ENCODE data around the gene TNPO1.
"Not testable (repeated sequence)": the region's sequence is repeated elsewhere in the genome, so short reads cannot be mapped to it uniquely, and the experiment has no call there.

Gene TNPO1

DNA sequence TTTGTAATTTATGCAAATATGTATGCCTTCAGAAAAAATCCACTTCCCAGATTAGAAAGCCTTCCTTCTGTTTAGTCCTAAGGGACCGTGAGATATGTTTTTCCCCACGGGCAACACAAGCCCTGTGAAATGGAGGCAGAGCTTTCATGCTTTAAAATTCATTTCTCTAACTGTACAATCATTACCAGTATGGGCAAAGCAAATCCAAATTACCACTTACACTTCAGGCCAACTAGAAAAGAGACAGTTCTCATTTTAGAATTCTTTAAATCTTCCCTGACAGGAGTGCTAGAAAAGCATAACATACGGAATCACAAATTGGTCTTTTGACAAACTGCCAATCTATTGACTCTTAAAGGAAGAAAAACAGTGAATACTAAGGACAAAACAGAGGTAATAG, 20.5 kb upstream of the TNPO1 start:
- Histone ChIP-seq H3K27me3 (ENCODE audit: control insufficient read depth, insufficient read depth, low read length) (no peaks in the 10 kb centered on the region), H3K36me3 (ENCODE audit: control insufficient read depth, insufficient read depth, low read length) (no peaks in the 10 kb centered on the region)

DNA sequence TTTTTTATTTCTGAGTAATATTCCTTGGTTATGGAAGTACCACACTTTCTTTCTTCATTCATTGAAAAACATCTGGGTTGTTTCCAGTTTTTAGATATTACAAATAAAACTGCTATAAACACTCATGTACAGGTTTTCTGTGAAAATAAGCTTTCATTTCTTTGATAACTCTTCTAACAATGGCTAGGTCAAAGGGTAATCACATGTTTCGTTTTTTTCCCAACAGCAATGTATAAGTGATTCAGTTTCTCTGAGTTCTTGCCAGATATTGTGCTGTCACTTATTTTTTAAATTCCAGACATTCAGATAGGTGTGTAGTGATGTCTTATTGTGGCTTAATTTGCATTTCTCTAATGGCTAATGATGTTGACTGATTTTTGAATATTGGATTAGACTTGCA, 16.7 kb upstream of the TNPO1 start:
- Histone ChIP-seq H3K27me3 (ENCODE audit: control insufficient read depth, insufficient read depth, low read length) (no peaks in the 10 kb centered on the region), H3K27ac (ENCODE audit: low read depth, low read length) (no peak overlapping the region), H3K36me3 (ENCODE audit: control insufficient read depth, insufficient read depth, low read length) (no peaks in the 10 kb centered on the region), H3K4me3 (ENCODE audit: low read length) (no peak overlapping the region), H3K4me1 (ENCODE audit: control insufficient read depth, insufficient read depth, low read length) (no peaks in the 10 kb centered on the region), H3K9ac (ENCODE audit: low read length) (no peak overlapping the region)

More for the DNA sequence above, 20.5 kb upstream of the TNPO1 start:
- no peak overlapping the region for H3K4me3 ChIP-seq (ENCODE audit: low read length)
- H3K4me1 ChIP-seq (ENCODE audit: control insufficient read depth, insufficient read depth, low read length), result no peaks in the 10 kb centered on the region
- H3K9ac ChIP-seq (ENCODE audit: low read length), result no peak overlapping the region
- H3K27ac ChIP-seq (ENCODE audit: low read depth, low read length), result no peak overlapping the region

DNA sequence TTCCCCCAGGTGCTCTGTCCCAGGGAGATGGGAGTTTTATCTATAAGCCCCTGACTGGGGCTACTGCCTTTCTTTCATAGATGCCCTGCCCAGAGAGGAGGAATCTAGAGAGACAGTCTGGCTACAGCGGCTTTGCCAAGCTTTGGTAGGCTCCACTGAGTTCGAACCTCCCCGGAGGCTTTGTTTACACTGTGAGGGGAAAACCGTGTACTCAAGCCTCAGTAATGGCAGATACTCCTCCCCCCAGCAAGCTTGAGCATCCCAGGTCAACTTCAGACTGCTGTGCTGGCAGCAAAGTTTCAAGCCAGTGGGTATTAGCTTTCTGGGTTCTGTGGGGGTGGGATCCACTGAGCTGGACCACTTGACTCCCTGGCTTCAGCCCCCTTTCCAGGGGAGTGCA, 7.8 kb upstream of the TNPO1 start:
- H3K4me1 ChIP-seq (ENCODE audit: control insufficient read depth, insufficient read depth, low read length); H3K36me3 ChIP-seq (ENCODE audit: control insufficient read depth, insufficient read depth, low read length); H3K4me3 ChIP-seq (ENCODE audit: low read length); H3K27me3 ChIP-seq (ENCODE audit: control insufficient read depth, insufficient read depth, low read length); H3K9ac ChIP-seq (ENCODE audit: low read length); H3K27ac ChIP-seq (ENCODE audit: low read depth, low read length): not testable (repeated sequence)

DNA sequence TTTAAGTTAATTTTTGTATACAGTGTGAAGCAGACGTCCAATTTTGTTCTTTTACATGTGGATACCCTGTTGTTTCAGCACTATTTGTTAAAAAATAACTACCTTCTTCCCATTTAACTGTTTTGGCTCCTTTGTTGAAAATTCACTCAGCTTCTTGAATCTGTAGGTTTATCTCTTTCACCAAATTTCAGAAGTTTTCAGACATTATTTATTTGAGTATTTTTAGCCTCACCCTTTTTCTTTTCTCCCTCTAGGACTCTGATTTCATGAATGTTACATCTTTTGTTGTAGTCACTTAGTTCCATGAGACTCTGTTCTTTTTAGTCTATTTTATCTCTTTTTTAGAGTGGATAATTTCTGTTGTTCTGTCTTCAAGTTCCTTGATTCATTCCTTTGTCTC, 4.6 kb upstream of the TNPO1 start:
- Histone ChIP-seq H3K9ac (ENCODE audit: low read length) (no peak overlapping the region), H3K36me3 (ENCODE audit: control insufficient read depth, insufficient read depth, low read length) (no peaks in the 10 kb centered on the region), H3K4me3 (ENCODE audit: low read length) (no peak overlapping the region), H3K27me3 (ENCODE audit: control insufficient read depth, insufficient read depth, low read length) (no peaks in the 10 kb centered on the region), H3K4me1 (ENCODE audit: control insufficient read depth, insufficient read depth, low read length) (peaks cover 5% of the 10 kb centered on the region), H3K27ac (ENCODE audit: low read depth, low read length) (no peak overlapping the region)

DNA sequence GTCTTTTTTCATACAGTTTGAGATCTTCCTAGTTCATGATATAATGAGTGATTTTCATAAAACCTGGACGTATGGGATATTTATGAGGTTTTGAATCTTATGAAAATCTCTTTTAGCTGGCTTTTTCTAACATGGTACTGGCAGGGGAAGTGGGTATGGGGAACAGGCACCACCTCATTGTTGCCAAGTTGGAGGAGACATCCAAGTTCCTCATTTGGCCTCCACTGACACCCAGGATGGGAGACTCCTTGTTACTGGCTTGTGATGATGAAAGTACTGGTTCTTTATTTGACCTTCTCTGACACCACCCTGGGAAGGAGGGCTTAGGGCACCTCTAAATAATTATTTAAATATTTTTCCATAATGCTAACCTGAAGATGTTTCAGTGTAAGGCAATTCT, 4.0 kb upstream of the TNPO1 start:
- H3K4me1 ChIP-seq (ENCODE audit: control insufficient read depth, insufficient read depth, low read length), result peaks cover 5% of the 10 kb centered on the region
- H3K27ac ChIP-seq (ENCODE audit: low read depth, low read length), result no peak overlapping the region
- no peaks in the 10 kb centered on the region for H3K27me3 ChIP-seq (ENCODE audit: control insufficient read depth, insufficient read depth, low read length)
- H3K36me3 ChIP-seq (ENCODE audit: control insufficient read depth, insufficient read depth, low read length), result no peaks in the 10 kb centered on the region
- H3K4me3 ChIP-seq (ENCODE audit: low read length), result no peak overlapping the region
- H3K9ac ChIP-seq (ENCODE audit: low read length), result no peak overlapping the region

DNA sequence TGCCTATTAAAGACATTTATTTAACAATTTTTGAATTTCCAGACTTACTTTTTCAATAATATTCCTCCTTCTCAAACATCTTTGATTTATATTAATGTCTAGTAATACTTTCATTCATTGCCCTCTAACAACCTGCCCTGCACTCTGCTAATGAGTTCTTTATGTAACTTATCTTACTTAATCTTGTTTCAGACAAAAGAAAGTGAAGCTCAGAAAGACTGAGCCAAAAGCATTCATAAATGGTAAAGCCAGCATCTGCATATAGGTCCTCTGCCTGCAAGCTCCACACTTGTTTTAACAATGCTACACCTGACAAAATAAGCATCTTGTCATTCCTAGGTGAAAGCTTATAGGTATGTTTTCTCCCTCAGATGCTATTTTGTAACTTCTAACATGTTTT, 2.4 kb upstream of the TNPO1 start:
- Histone ChIP-seq H3K4me3 (ENCODE audit: low read length) (no peak overlapping the region), H3K4me1 (ENCODE audit: control insufficient read depth, insufficient read depth, low read length) (peaks cover 18% of the 10 kb centered on the region), H3K27ac (ENCODE audit: low read depth, low read length) (no peak overlapping the region), H3K9ac (ENCODE audit: low read length) (no peak overlapping the region), H3K36me3 (ENCODE audit: control insufficient read depth, insufficient read depth, low read length) (no peaks in the 10 kb centered on the region), H3K27me3 (ENCODE audit: control insufficient read depth, insufficient read depth, low read length) (no peaks in the 10 kb centered on the region)

DNA sequence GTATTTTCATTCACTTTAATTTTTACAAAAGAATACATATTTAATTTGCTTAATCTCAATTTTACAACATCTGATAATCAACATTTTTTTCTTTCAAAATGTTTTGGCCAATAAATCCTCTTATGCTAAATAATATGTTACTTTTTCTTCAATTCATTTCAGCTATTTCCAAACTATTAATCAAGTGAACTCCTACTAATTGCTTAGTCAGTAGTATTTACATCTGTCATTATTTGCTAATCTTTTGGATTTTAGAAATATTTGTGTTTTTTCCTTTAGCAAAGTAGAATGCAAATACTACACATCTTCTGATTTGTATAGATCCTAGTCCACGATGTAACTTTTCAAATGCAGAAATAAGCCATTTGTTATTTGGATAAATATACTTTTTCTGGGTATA, 1.6 kb upstream of the TNPO1 start:
- Histone ChIP-seq H3K27me3 (ENCODE audit: control insufficient read depth, insufficient read depth, low read length) (no peaks in the 10 kb centered on the region), H3K4me1 (ENCODE audit: control insufficient read depth, insufficient read depth, low read length) (peaks cover 19% of the 10 kb centered on the region), H3K36me3 (ENCODE audit: control insufficient read depth, insufficient read depth, low read length) (no peaks in the 10 kb centered on the region), H3K27ac (ENCODE audit: low read depth, low read length) (no peak overlapping the region), H3K4me3 (ENCODE audit: low read length) (no peak overlapping the region), H3K9ac (ENCODE audit: low read length) (no peak overlapping the region)

DNA sequence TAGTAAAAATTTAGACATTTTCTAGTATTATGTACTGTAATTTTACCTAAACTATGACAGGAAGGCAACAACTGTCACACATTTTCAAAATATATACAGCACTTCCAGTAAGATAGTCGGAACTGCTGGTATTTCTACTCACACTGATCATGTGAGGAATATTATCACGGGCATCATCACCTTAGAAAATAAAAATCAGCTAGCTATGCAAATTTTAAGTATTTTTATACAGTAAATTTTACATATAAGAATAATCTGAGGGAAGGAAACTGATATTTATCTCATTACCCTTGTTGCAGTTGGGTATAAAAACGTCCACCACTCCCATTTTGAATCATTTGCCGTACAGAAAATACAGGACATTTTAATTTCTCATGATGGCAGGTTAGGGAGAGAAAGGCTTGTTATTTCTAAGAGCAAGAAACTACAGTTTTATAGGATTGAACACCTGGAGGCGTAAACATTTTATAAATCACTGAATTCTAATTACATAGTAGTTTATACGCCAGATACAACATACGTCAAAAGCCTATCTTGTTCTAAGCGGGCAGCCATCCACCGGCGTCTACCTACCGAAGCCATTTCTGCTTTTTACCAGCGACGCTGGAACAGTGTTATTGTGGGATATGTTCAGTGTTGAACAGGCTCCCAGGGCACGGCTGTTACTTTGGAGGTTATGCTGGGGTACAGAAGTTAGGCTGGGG, 729 bp upstream of the TNPO1 start:
- Histone ChIP-seq H3K27ac (ENCODE audit: low read depth, low read length) (peak overlapping the region; percentile 97), H3K4me1 (ENCODE audit: control insufficient read depth, insufficient read depth, low read length) (peaks cover 19% of the 10 kb centered on the region), H3K36me3 (ENCODE audit: control insufficient read depth, insufficient read depth, low read length) (no peaks in the 10 kb centered on the region), H3K9ac (ENCODE audit: low read length) (peak overlapping the region; percentile 89), H3K27me3 (ENCODE audit: control insufficient read depth, insufficient read depth, low read length) (no peaks in the 10 kb centered on the region), H3K4me3 (ENCODE audit: low read length) (peak overlapping the region; percentile 95)

DNA sequence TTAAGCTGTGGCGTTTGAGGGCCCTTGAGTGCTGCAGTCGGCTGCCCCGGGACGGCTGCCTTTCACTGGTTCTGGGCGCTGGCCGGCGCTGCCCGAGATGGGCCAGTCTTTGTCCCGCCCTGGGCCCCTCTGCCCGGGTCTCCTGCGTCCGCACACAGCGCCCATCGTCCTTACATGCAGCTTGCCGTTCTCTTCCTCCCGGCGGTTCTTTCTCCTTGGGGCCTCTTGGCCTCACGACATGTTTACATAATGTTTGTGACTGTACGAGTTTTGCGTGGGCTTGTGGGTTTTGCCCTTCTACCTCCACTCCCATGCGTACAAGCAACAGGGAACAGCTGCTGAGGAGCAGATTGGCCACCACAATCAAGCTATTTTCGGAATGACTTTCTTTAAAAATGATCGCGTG, 618 bp downstream of the TNPO1 start:
- H3K27ac ChIP-seq (ENCODE audit: low read depth, low read length), result peak overlapping the region; percentile 97
- no peaks in the 10 kb centered on the region for H3K36me3 ChIP-seq (ENCODE audit: control insufficient read depth, insufficient read depth, low read length)
- H3K9ac ChIP-seq (ENCODE audit: low read length), result peak overlapping the region; percentile 84
- H3K4me3 ChIP-seq (ENCODE audit: low read length), result peak overlapping the region; percentile 95
- H3K27me3 ChIP-seq (ENCODE audit: control insufficient read depth, insufficient read depth, low read length), result no peaks in the 10 kb centered on the region
- peaks cover 19% of the 10 kb centered on the region for H3K4me1 ChIP-seq (ENCODE audit: control insufficient read depth, insufficient read depth, low read length)

DNA sequence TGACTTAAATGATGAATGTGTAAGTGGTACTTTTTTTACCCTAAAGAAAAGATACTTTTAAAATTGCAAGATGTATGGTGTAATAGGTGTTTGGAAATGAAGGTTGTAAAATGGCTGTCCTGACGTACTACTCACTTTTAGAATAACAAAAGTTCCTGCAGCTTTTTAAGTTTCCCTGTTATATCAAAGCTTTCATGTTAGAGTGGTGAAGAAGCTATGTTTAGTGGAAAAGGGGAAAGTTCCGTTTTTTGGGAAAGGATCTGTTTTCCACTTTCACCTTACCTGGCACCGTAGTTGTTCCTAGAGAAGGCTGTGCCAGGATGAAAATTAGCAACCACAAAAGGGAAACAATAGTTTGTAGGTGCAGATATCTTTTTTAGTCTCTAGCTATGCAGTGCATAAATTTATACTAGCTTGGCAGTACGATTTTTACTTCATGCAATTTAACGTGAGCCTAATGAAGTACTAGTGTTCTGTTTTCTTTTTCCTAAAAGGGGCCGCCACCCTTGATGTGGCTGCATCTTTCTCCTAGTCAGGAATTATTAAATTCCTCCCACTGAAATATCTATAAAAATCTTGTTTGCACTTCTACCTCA, 1.3 kb downstream of the TNPO1 start:
- Histone ChIP-seq H3K9ac (ENCODE audit: low read length) (no peak overlapping the region), H3K27me3 (ENCODE audit: control insufficient read depth, insufficient read depth, low read length) (no peaks in the 10 kb centered on the region), H3K4me3 (ENCODE audit: low read length) (peak overlapping the region; percentile 95), H3K27ac (ENCODE audit: low read depth, low read length) (peak overlapping the region; percentile 97), H3K4me1 (ENCODE audit: control insufficient read depth, insufficient read depth, low read length) (peaks cover 19% of the 10 kb centered on the region), H3K36me3 (ENCODE audit: control insufficient read depth, insufficient read depth, low read length) (no peaks in the 10 kb centered on the region)

DNA sequence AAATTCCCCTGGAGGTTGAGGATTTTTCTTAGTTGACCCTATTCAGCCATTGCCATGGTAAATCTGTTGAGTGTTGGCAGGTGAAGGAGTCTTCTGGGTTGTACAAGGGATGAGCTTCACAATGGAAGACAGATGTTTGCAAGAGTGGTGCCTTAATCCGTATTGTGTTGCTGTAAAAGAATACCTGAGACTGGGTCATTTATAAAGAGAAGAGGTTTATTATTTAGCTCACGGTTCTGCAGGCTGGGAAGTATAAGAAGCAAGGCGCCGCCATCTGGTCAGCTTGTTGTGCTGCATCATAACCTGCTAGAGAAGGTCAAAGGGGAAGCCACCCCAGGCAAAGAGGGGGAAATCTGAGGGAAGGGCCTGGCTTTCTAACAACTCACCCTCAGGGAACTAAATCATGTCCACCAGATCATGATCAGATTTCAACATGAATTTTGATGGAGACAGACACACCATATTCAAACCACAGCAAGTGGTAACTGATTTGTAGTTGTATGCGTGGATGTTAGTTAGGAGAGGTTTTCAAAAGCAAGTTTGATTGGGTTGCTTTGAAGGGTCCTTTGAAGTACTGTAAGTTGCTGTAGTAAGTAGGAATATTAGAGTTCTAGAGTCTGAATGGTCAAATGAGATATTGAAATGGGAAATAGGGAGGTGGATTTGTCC, 2.5 kb downstream of the TNPO1 start:
- Histone ChIP-seq H3K9ac (ENCODE audit: low read length) (no peak overlapping the region), H3K27ac (ENCODE audit: low read depth, low read length) (no peak overlapping the region)

DNA sequence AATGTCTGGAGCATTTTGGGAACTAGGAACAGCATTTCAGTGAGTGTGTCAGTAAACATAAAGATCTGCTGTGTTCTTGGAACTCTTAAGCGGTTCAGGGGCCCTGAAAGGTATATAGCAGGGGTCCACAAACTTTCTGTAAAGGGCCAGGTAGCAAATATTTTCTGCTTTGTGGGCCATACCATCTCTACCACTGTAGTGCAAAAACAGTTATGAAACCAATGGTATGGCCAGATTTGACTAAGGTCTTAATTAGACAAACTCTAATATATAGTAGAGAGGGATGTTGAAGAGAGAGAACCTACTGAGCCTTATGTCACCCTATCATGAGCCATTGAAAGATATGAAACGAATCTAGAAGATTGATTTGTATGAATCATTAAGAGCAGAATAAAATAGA, 5.3 kb downstream of the TNPO1 start:
- H3K4me1 ChIP-seq (ENCODE audit: control insufficient read depth, insufficient read depth, low read length), result peaks cover 15% of the 10 kb centered on the region

More for the DNA sequence above, 2.5 kb downstream of the TNPO1 start:
- Histone ChIP-seq H3K4me1 (ENCODE audit: control insufficient read depth, insufficient read depth, low read length) (peaks cover 19% of the 10 kb centered on the region), H3K4me3 (ENCODE audit: low read length) (peak overlapping the region; percentile 59), H3K36me3 (ENCODE audit: control insufficient read depth, insufficient read depth, low read length) (no peaks in the 10 kb centered on the region), H3K27me3 (ENCODE audit: control insufficient read depth, insufficient read depth, low read length) (no peaks in the 10 kb centered on the region)

DNA sequence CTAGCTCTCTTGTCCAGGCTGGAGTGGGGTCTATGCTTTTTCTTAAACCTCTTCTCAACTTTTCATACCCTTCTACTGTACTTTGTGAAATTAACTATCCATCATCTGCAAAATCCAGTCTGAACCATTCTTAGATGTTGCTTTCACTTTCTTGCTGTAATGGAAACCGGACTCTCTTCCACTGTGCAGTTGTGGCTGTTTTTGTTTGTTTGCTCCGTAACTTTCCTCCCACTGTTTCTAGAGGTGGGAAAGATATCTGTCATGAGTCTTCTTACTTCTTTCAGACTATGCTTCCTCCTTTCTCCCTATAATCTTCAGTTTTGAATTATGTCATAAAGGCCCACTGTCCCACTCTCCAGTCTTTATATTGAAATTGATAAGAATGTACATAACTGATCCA, 6.5 kb downstream of the TNPO1 start:
- Histone ChIP-seq H3K4me1 (ENCODE audit: control insufficient read depth, insufficient read depth, low read length) (peaks cover 12% of the 10 kb centered on the region), H3K27me3 (ENCODE audit: control insufficient read depth, insufficient read depth, low read length) (no peaks in the 10 kb centered on the region), H3K4me3 (ENCODE audit: low read length) (no peak overlapping the region), H3K36me3 (ENCODE audit: control insufficient read depth, insufficient read depth, low read length) (no peaks in the 10 kb centered on the region), H3K27ac (ENCODE audit: low read depth, low read length) (no peak overlapping the region), H3K9ac (ENCODE audit: low read length) (no peak overlapping the region)

More for the DNA sequence above, 5.3 kb downstream of the TNPO1 start:
- Histone ChIP-seq H3K36me3 (ENCODE audit: control insufficient read depth, insufficient read depth, low read length) (no peaks in the 10 kb centered on the region), H3K27me3 (ENCODE audit: control insufficient read depth, insufficient read depth, low read length) (no peaks in the 10 kb centered on the region), H3K4me3 (ENCODE audit: low read length) (no peak overlapping the region), H3K27ac (ENCODE audit: low read depth, low read length) (no peak overlapping the region), H3K9ac (ENCODE audit: low read length) (no peak overlapping the region)

Measured in rectal smooth muscle tissue (tissue), 1 donor.